ENCODE data around the gene HCFC2.

HCFC2 gene

GRCh38 chr12:104048162-104048561 is 16.2 kb upstream of the HCFC2 start:
- TF ChIP-seq REST (IDR thresholded peaks at IDR 0.05; ENCODE audit: low read depth), result no peak
- no peak for TF ChIP-seq RAD21 (IDR thresholded peaks at IDR 0.05; ENCODE audit: low read depth)
- no peak for TF ChIP-seq EP300 (IDR thresholded peaks at IDR 0.05; ENCODE audit: borderline replicate concordance)
- TF ChIP-seq TAF1 (IDR thresholded peaks at IDR 0.05; ENCODE audit: low read depth), result no peak
- no peak for TF ChIP-seq TEAD4 (IDR thresholded peaks at IDR 0.05)
- TF ChIP-seq TCF12 (IDR thresholded peaks at IDR 0.05; ENCODE audit: low read depth), result no peak
- TF ChIP-seq FOXM1 (IDR thresholded peaks at IDR 0.05; ENCODE audit: borderline replicate concordance, low read depth), result no peak
- TF ChIP-seq ZBTB7A (IDR thresholded peaks at IDR 0.05; ENCODE audit: low read depth), result no peak

GRCh38 chr12:104048811-104049210 is 15.5 kb upstream of the HCFC2 start:
- no peak for TF ChIP-seq TAF1 (IDR thresholded peaks at IDR 0.05; ENCODE audit: low read depth)

GRCh38 chr12:104049278-104049902 is 14.9 kb upstream of the HCFC2 start:
- 0 out of 2 replicates have a peak, but pooled peaks have one; percentile 3 for TF ChIP-seq CREB1 (IDR thresholded peaks at IDR 0.05; ENCODE audit: low read depth)
- TF ChIP-seq TCF12 (IDR thresholded peaks at IDR 0.05; ENCODE audit: low read depth), result no peak
- peak; percentile 51 for TF ChIP-seq TEAD4 (IDR thresholded peaks at IDR 0.05)

GRCh38 chr12:104049903-104050356 is 14.4 kb upstream of the HCFC2 start, which contains the start of gene GLT8D2:
GLT8D2 (minus strand) TSS chr12:104050187; CDS start chr12:104019648, 30,539 bp downstream.
- peak; percentile 46 for TF ChIP-seq TAF1 (IDR thresholded peaks at IDR 0.05; ENCODE audit: low read depth)
- no peak for TF ChIP-seq EP300 (IDR thresholded peaks at IDR 0.05; ENCODE audit: borderline replicate concordance)
- no peak for TF ChIP-seq REST (IDR thresholded peaks at IDR 0.05; ENCODE audit: low read depth)
- TF ChIP-seq CREB1 (IDR thresholded peaks at IDR 0.05; ENCODE audit: low read depth), result no peak
- TF ChIP-seq RAD21 (IDR thresholded peaks at IDR 0.05; ENCODE audit: low read depth), result no peak
- TF ChIP-seq NFIC (IDR thresholded peaks at IDR 0.05), result 0 out of 2 replicates have a peak, but pooled peaks have one; percentile 4
- no peak for TF ChIP-seq TEAD4 (IDR thresholded peaks at IDR 0.05)
- TF ChIP-seq YY1 (IDR thresholded peaks at IDR 0.05; ENCODE audit: low read depth), result no peak
- TF ChIP-seq ZBTB7A (IDR thresholded peaks at IDR 0.05; ENCODE audit: low read depth), result no peak
- peak; percentile 46 for TF ChIP-seq MAX (IDR thresholded peaks at IDR 0.05)
- TF ChIP-seq USF1 (IDR thresholded peaks at IDR 0.05), result no peak
- no peak for TF ChIP-seq TCF12 (IDR thresholded peaks at IDR 0.05; ENCODE audit: low read depth)

- no peak for TF ChIP-seq USF1 (IDR thresholded peaks at IDR 0.05)
- TF ChIP-seq EGR1 (IDR thresholded peaks at IDR 0.05), result no peak
- TF ChIP-seq FOXM1 (IDR thresholded peaks at IDR 0.05; ENCODE audit: borderline replicate concordance, low read depth), result no peak
- no peak for TF ChIP-seq REST (IDR thresholded peaks at IDR 0.05; ENCODE audit: low read depth)
- no peak for TF ChIP-seq TAF1 (IDR thresholded peaks at IDR 0.05; ENCODE audit: low read depth)
- no peak for TF ChIP-seq CREB1 (IDR thresholded peaks at IDR 0.05; ENCODE audit: low read depth)
- no peak for TF ChIP-seq EP300 (IDR thresholded peaks at IDR 0.05; ENCODE audit: borderline replicate concordance)
- no peak for TF ChIP-seq TEAD4 (IDR thresholded peaks at IDR 0.05)
- no peak for TF ChIP-seq MAX (IDR thresholded peaks at IDR 0.05)
- TF ChIP-seq CEBPB (IDR thresholded peaks at IDR 0.05), result no peak
- TF ChIP-seq YY1 (IDR thresholded peaks at IDR 0.05; ENCODE audit: low read depth), result no peak
- no peak for TF ChIP-seq ZBTB7A (IDR thresholded peaks at IDR 0.05; ENCODE audit: low read depth)
- TF ChIP-seq TCF12 (IDR thresholded peaks at IDR 0.05; ENCODE audit: low read depth), result no peak
- no peak for TF ChIP-seq RAD21 (IDR thresholded peaks at IDR 0.05; ENCODE audit: low read depth)
- TF ChIP-seq NFIC (IDR thresholded peaks at IDR 0.05), result no peak
These were observed 13.9 kb upstream of the HCFC2 start for GRCh38 chr12:104050436-104050835.
